ENCODE results near the gene LSM6. TPM values are rescaled to one million over a fixed set of nuclear protein-coding genes. Genes with fewer than 3 reads are reported as not detected.

The LSM6 gene
- total and polyA plus RNA-seq, 2 experiments from 2014 or later: 70.4 to 238 TPM

GRCh38 chr4:146179784-146180370, 4.4 kb downstream of the LSM6 start (continued):
- TF ChIP-seq REST (IDR thresholded peaks at IDR 0.05; ENCODE audit: unreplicated experiment) (no peak), POLR2AphosphoS5 (IDR thresholded peaks at IDR 0.05; ENCODE audit: low read depth) (no peak), NANOG (IDR thresholded peaks at IDR 0.05; ENCODE audit: borderline replicate concordance) (no peak), EZH2phosphoT487 (IDR thresholded peaks at IDR 0.05; ENCODE audit: unreplicated experiment) (no peak), ZNF114 (CRISPR knock-in tag; IDR thresholded peaks at IDR 0.05) (no peak)

GRCh38 chr4:146182443-146182842, 6.9 kb downstream of the LSM6 start:
- H3K4me2 ChIP-seq: no peak overlapping the region
- peaks cover 56% of the 10 kb centered on the region for H3K79me2 ChIP-seq (replicated peaks; ENCODE audit: insufficient read depth)
- no peak overlapping the region for H3K4me3 ChIP-seq
- peaks cover 10% of the 10 kb centered on the region; the same call in 1 of the 2 replicates for H3K36me3 ChIP-seq (ENCODE audit: insufficient read depth)
- no peaks in the 10 kb centered on the region for H3K9me2 ChIP-seq (ENCODE audit: insufficient read depth)
- H3K27me3 Mint-ChIP-seq (ENCODE audit: insufficient read depth, low read depth, poor library complexity): no peaks in the 10 kb centered on the region
- H4K20me1 ChIP-seq (replicated peaks; ENCODE audit: insufficient read depth): peaks cover 30% of the 10 kb centered on the region
- H2AFZ ChIP-seq: no peak overlapping the region
- no peaks in the 10 kb centered on the region for H3K27me3 ChIP-seq (ENCODE audit: insufficient read depth)
- no peak overlapping the region for H3K27ac Mint-ChIP-seq
- H3K9me3 Mint-ChIP-seq: no peaks in the 10 kb centered on the region
- DNase-seq (ENCODE audit: low spot score) (no peak), ATAC-seq (no peak)
- H3K4me3 Mint-ChIP-seq: no peak overlapping the region
- H3K27ac ChIP-seq (ENCODE audit: low read depth): no peak overlapping the region
- H3K4me1 Mint-ChIP-seq: peaks cover 19% of the 10 kb centered on the region; the same call in 2 of the 3 replicates
- TF ChIP-seq POLR2AphosphoS5 (IDR thresholded peaks at IDR 0.05; ENCODE audit: low read depth) (no peak), ETS1 (IDR thresholded peaks at IDR 0.05) (no peak), CREB1 (CRISPR knock-in tag; IDR thresholded peaks at IDR 0.05; ENCODE audit: low read depth) (no peak), ZNF331 (CRISPR knock-in tag; IDR thresholded peaks at IDR 0.05; ENCODE audit: low read depth) (no peak), ZNF114 (CRISPR knock-in tag; IDR thresholded peaks at IDR 0.05) (no peak), EZH2phosphoT487 (IDR thresholded peaks at IDR 0.05; ENCODE audit: unreplicated experiment) (no peak), JUNB (IDR thresholded peaks at IDR 0.05; ENCODE audit: unreplicated experiment) (no peak), CTCF (conservative IDR thresholded peaks at IDR 0.05; ENCODE audit: low read depth in 2 of 2) (no peak), REST (IDR thresholded peaks at IDR 0.05; ENCODE audit: unreplicated experiment) (no peak), NANOG (IDR thresholded peaks at IDR 0.05; ENCODE audit: borderline replicate concordance) (no peak)
- no peaks in the 10 kb centered on the region for H3F3A ChIP-seq (replicated peaks; ENCODE audit: low read depth)
- H3K4me1 ChIP-seq (ENCODE audit: insufficient read depth): peaks cover 22% of the 10 kb centered on the region
- H3K36me3 Mint-ChIP-seq (ENCODE audit: low read depth): peaks cover 19% of the 10 kb centered on the region; the same call in 2 of the 3 replicates

Measured in GM23338 (cell line).